SK-N-SH treated with all-trans-retinoic acid at 6 μM for 48 hours (cell line): Measurements from ENCODE around the gene MEIOSIN.

Source experiments
- ATAC-seq: fragments of 200-7000 bp; cut with Tn5 transposase; 3 replicates; pipeline ENCODE4 v1.9.1; 2020; ENCODE audit warnings: mild to moderate bottlenecking, moderate library complexity
- ARNTL ChIP-seq: fragments of 450-650 bp; formaldehyde crosslinking; IDR thresholded peaks from 2 replicates; pipeline ENCODE4 v1.5.0; 2020; ENCODE audit warnings: low read depth, mild to moderate bottlenecking, moderate library complexity, borderline replicate concordance
- BACH2 ChIP-seq: fragments of 250-450 bp; sonication (Bioruptor Pico); IDR thresholded peaks from 2 replicates; pipeline ENCODE4 v1.9.0; 2021; ENCODE audit warnings: mild to moderate bottlenecking, borderline replicate concordance
- CREB5 ChIP-seq: fragments of 250-450 bp; sonication (Bioruptor Pico); IDR thresholded peaks from 2 replicates; pipeline ENCODE4 v1.5.1; 2020; ENCODE audit warnings: low read depth, mild to moderate bottlenecking, moderate library complexity
- ESRRG ChIP-seq: fragments of 250-450 bp; sonication (Bioruptor Pico); IDR thresholded peaks from 2 replicates; pipeline ENCODE4 v1.6.1; 2021; ENCODE audit warnings: mild to moderate bottlenecking
- GLIS3 ChIP-seq: fragments of 250-450 bp; sonication (Bioruptor Pico); IDR thresholded peaks from 2 replicates; pipeline ENCODE4 v1.5.0; 2020; ENCODE audit warnings: mild to moderate bottlenecking, moderate library complexity
- OSR1 ChIP-seq: fragments of 250-450 bp; sonication (Bioruptor Pico); IDR thresholded peaks from 2 replicates; pipeline ENCODE4 v1.8.0; 2022; ENCODE audit warnings: moderate library complexity, mild to moderate bottlenecking, inconsistent platforms
- PPARA ChIP-seq: fragments of 250-450 bp; sonication (Bioruptor Pico); IDR thresholded peaks from 2 replicates; pipeline ENCODE4 v1.5.0; 2020; ENCODE audit warnings: mild to moderate bottlenecking, borderline replicate concordance
- RARB ChIP-seq: fragments of 250-450 bp; sonication (Bioruptor Pico); IDR thresholded peaks from 2 replicates; pipeline ENCODE4 v1.8.0; 2021; ENCODE audit warnings: mild to moderate bottlenecking, moderate library complexity
- SNAI2 ChIP-seq: fragments of 250-450 bp; sonication (Bioruptor Pico); IDR thresholded peaks from 2 replicates; pipeline ENCODE4 v1.5.0; 2020; ENCODE audit warnings: mild to moderate bottlenecking, moderate library complexity
- TCF4 ChIP-seq: fragments of 250-450 bp; sonication (Bioruptor Pico); IDR thresholded peaks from 2 replicates; pipeline ENCODE4 v1.8.0; 2021; ENCODE audit warnings: mild to moderate bottlenecking, moderate library complexity, borderline replicate concordance
- TOX ChIP-seq: fragments of 250-450 bp; sonication (Bioruptor Pico); IDR thresholded peaks from 2 replicates; pipeline ENCODE4 v1.8.0; 2021; ENCODE audit warnings: mild to moderate bottlenecking, moderate library complexity, borderline replicate concordance
- ZC3H10 ChIP-seq: fragments of 250-450 bp; sonication (Bioruptor Pico); IDR thresholded peaks from 2 replicates; pipeline ENCODE4 v1.5.1; 2021; ENCODE audit warnings: mild to moderate bottlenecking, moderate library complexity
- ZFP3 ChIP-seq: fragments of 250-450 bp; sonication (Bioruptor Pico); IDR thresholded peaks from 2 replicates; pipeline ENCODE4 v1.5.0; 2020; ENCODE audit warnings: mild to moderate bottlenecking, moderate library complexity
- ZFP30 ChIP-seq: fragments of 450-650 bp; formaldehyde crosslinking; IDR thresholded peaks from 2 replicates; pipeline ENCODE4 v1.5.0; 2022; ENCODE audit warnings: mild to moderate bottlenecking, moderate library complexity
- ZNF565 ChIP-seq: fragments of 450-650 bp; formaldehyde crosslinking; conservative IDR thresholded peaks from 2 replicates; pipeline ENCODE4 v1.5.0; 2020; ENCODE audit warnings: low read depth, mild to moderate bottlenecking, moderate library complexity
- ZNF70 ChIP-seq: fragments of 450-650 bp; formaldehyde crosslinking; IDR thresholded peaks from 2 replicates; pipeline ENCODE4 v1.5.0; 2020; ENCODE audit warnings: mild to moderate bottlenecking, moderate library complexity
- ZNF8 ChIP-seq: fragments of 450-650 bp; formaldehyde crosslinking; IDR thresholded peaks from 2 replicates; pipeline ENCODE4 v1.5.0; 2020; ENCODE audit warnings: mild to moderate bottlenecking, moderate library complexity
- TF ChIP-seq, protein P1 (sequence below): fragments of 250-450 bp; sonication (Bioruptor Pico); IDR thresholded peaks from 2 replicates; pipeline ENCODE4 v1.8.0; 2021; ENCODE audit warnings: low read depth, mild to moderate bottlenecking, moderate library complexity, borderline replicate concordance
- TF ChIP-seq, protein P2 (sequence below): fragments of 250-450 bp; sonication (Bioruptor Pico); IDR thresholded peaks from 2 replicates; pipeline ENCODE4 v1.5.1; 2021; ENCODE audit warnings: mild to moderate bottlenecking, moderate library complexity
- TF ChIP-seq, protein P3 (sequence below): fragments of 250-450 bp; sonication (Bioruptor Pico); IDR thresholded peaks from 2 replicates; pipeline ENCODE4 v1.8.0; 2020; ENCODE audit warnings: mild to moderate bottlenecking, moderate library complexity, borderline replicate concordance

MEIOSIN gene

GRCh38 chr19:45705710-45706415, 27.4 kb upstream of the MEIOSIN start:
- ATAC-seq, result no peak
- no peak for TF ChIP-seq OSR1
- TF ChIP-seq ESRRG (CRISPR knock-in tag), result no peak
- TF ChIP-seq, protein P1, sequence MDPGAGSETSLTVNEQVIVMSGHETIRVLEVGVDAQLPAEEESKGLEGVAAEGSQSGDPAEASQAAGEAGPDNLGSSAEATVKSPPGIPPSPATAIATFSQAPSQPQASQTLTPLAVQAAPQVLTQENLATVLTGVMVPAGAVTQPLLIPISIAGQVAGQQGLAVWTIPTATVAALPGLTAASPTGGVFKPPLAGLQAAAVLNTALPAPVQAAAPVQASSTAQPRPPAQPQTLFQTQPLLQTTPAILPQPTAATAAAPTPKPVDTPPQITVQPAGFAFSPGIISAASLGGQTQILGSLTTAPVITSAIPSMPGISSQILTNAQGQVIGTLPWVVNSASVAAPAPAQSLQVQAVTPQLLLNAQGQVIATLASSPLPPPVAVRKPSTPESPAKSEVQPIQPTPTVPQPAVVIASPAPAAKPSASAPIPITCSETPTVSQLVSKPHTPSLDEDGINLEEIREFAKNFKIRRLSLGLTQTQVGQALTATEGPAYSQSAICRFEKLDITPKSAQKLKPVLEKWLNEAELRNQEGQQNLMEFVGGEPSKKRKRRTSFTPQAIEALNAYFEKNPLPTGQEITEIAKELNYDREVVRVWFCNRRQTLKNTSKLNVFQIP (CRISPR knock-in tag), result no peak
- TF ChIP-seq PPARA (CRISPR knock-in tag), result no peak
- no peak for TF ChIP-seq ZFP30
- no peak for TF ChIP-seq BACH2 (CRISPR knock-in tag)
- no peak for TF ChIP-seq SNAI2
- no peak for TF ChIP-seq ZNF565 (CRISPR knock-in tag)
- no peak for TF ChIP-seq ARNTL (CRISPR knock-in tag)

GRCh38 chr19:45710356-45711130, 22.7 kb upstream of the MEIOSIN start:
- ATAC-seq, result no peak
- TF ChIP-seq BACH2 (CRISPR knock-in tag), result no peak
- TF ChIP-seq ZNF70, result no peak
- no peak for TF ChIP-seq ZFP3
- TF ChIP-seq GLIS3 (CRISPR knock-in tag), result no peak

DNA sequence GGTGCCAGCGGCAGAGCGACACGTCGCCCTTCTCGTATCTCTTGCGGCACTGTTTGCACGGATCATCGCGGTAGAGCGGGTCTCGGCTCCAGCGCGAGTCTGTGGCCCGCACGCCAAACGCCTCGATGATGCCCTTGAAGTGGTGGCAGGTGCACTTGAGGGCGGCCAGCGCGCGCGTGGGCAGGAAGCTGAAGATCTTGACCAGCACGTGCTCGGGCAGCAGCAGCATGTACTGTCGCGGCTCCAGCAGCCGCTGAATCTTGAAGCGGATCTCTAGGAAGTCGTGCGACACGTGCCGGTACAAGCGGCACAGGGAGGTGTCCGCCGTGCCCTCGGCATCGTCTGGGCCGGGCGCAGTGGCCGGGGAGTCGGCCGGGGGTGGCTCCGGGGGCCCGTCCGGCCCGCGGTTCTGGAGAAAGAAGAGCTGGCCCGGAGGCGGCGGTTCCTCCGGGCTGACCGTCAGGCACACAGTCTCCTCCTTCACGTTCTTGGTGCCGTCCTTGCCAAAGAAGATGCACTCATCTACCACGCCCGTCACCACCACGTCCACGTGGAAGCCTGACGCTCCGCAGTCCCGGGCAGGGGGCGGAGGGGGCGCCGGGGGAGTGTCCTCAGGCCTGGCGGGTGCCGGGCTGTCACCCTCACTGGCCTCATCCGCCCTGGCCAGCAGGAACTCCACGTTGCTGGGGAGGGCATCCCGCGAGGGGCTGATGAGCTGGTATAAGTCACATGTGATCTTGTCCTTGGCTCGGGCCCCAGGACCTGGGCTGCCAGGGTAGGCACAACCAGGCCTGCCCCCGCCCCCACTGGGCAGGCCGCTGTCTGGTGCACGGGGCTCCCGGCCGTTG, 21.2 kb upstream of the MEIOSIN start:
- TF ChIP-seq TCF4 (CRISPR knock-in tag), result no peak
- TF ChIP-seq ARNTL (CRISPR knock-in tag), result no peak
- TF ChIP-seq BACH2 (CRISPR knock-in tag), result no peak
- TF ChIP-seq, protein P2, sequence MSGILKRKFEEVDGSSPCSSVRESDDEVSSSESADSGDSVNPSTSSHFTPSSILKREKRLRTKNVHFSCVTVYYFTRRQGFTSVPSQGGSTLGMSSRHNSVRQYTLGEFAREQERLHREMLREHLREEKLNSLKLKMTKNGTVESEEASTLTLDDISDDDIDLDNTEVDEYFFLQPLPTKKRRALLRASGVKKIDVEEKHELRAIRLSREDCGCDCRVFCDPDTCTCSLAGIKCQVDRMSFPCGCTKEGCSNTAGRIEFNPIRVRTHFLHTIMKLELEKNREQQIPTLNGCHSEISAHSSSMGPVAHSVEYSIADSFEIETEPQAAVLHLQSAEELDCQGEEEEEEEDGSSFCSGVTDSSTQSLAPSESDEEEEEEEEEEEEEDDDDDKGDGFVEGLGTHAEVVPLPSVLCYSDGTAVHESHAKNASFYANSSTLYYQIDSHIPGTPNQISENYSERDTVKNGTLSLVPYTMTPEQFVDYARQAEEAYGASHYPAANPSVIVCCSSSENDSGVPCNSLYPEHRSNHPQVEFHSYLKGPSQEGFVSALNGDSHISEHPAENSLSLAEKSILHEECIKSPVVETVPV (CRISPR knock-in tag), result no peak
- no peak for TF ChIP-seq TOX (CRISPR knock-in tag)
- no peak for TF ChIP-seq ZFP3
- TF ChIP-seq ZNF8 (CRISPR knock-in tag), result no peak
- TF ChIP-seq, all 23 proteins: peak for 0
- no peak for ATAC-seq

DNA sequence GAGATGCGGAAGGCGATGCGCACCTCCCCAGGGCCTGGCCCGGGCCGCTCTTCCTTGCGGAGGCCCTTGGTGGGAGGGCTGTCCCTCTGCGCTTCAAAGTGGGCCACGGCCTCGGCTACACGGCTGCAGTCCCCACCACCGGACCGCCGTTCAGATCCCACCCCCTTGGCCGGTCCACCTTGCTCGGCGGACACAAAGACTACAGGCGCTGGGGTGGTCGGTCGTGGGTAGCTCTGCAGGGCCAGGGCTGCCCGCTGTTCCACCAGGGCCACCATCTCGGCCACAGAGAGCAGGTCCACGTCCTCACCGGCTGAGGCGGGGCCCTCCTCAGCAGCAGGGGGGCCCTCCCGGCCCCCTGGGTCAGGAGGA, 20.6 kb upstream of the MEIOSIN start:
- TF ChIP-seq ZC3H10 (CRISPR knock-in tag), result no peak
- TF ChIP-seq, protein P3, sequence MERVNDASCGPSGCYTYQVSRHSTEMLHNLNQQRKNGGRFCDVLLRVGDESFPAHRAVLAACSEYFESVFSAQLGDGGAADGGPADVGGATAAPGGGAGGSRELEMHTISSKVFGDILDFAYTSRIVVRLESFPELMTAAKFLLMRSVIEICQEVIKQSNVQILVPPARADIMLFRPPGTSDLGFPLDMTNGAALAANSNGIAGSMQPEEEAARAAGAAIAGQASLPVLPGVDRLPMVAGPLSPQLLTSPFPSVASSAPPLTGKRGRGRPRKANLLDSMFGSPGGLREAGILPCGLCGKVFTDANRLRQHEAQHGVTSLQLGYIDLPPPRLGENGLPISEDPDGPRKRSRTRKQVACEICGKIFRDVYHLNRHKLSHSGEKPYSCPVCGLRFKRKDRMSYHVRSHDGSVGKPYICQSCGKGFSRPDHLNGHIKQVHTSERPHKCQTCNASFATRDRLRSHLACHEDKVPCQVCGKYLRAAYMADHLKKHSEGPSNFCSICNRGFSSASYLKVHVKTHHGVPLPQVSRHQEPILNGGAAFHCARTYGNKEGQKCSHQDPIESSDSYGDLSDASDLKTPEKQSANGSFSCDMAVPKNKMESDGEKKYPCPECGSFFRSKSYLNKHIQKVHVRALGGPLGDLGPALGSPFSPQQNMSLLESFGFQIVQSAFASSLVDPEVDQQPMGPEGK (CRISPR knock-in tag), result no peak
- TF ChIP-seq CREB5 (CRISPR knock-in tag), result no peak
- no peak for TF ChIP-seq ZNF565 (CRISPR knock-in tag)
- no peak for TF ChIP-seq OSR1
- TF ChIP-seq, protein P1 (CRISPR knock-in tag), result no peak
- no peak for TF ChIP-seq ZNF70
- no peak for TF ChIP-seq ZFP30
- no peak for TF ChIP-seq RARB (CRISPR knock-in tag)
- TF ChIP-seq ESRRG (CRISPR knock-in tag), result no peak
- ATAC-seq, result no peak
